H4 (cell line): ENCODE results near the gene XRCC1. TPM values are rescaled to one million over a fixed set of nuclear protein-coding genes. Genes with fewer than 3 reads are reported as not detected.
"Not testable (repeated sequence)": the region's sequence is repeated elsewhere in the genome, so short reads cannot be mapped to it uniquely, and the experiment has no call there.

ENCODE experiments used
- DNase-seq: peaks from one replicate; pipeline ENCODE4 v3.0.0-alpha.2; 2015; ENCODE audit warnings: low spot score
- total RNA-seq: library from RNA; depleted of rRNA; stranded (reverse); fragments of >200 nt; shearing (Covaris generic); gene quantifications from 2 replicates; pipeline ENCODE4 v1.2.3, GENCODE V29; 2014

XRCC1 gene
- total RNA-seq, 1 experiment from 2014 or later, result 31.0 TPM

DNA sequence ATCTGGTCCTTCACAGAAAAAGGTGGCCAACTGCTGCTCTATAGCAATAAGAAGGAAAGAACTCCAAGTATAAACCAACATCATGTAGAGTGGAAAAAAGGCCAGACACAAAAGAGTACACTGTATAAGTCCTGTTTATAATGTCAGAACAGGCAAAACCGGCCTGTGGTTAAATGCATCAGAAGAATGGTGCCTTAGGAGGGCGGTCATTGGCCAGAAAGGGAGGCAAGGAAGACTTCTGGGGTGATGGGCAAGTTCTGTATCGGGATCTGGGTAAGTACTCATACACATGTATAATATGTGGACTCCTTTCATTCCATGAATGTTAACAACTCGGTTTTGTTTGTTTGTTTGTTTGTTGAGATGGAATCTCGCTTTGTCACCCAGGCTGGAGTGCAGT, 52.4 kb downstream of the XRCC1 start:
- DNase-seq, result no peak

DNA sequence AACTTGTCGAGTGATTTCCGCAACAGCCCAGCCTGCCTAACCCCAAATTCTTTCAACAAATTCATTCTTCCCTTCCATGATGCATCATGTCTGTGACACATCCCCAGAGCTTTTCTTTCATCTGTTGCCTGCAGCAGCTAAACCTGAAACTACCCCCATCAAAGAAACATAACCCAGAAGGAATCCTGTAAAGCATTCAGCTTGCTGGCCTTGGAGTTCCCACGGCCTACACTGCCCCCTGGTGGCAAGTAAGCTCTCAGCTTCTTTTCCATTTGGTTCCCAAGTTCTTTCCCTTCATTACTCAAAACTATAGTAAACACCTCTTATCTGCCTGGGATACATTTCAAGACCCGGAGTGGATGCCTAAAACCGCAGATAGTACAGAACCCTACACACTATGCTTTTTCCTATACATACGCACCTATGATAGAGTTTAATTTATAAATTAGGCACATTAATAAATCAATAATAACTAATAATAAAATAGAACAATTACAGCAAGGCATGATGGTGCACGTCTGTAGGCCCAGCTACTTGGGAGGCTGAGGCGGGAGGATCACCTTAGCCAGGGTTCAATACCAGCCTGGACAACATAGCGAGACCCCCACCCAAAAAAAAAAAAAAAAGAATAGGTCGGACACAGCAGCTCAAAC, 55.8 kb downstream of the XRCC1 start:
- peak; percentile 86 for DNase-seq

- DNase-seq, result no peak
Observed at GRCh38 chr19:43518051-43518450, 57.3 kb downstream of the XRCC1 start.

GRCh38 chr19:43512399-43512798, 62.9 kb downstream of the XRCC1 start:
- DNase-seq, result not testable (repeated sequence)

- no peak for DNase-seq
Observed at GRCh38 chr19:43511324-43511723, 64.0 kb downstream of the XRCC1 start.

- no peak for DNase-seq
Observed at GRCh38 chr19:43510713-43511112, 64.6 kb downstream of the XRCC1 start.

- DNase-seq, result no peak
Observed at GRCh38 chr19:43507880-43508279, 67.4 kb downstream of the XRCC1 start.

- DNase-seq, result no peak
Observed at GRCh38 chr19:43506629-43507028, 68.7 kb downstream of the XRCC1 start.

- no peak for DNase-seq
Observed at GRCh38 chr19:43505941-43506340, 69.4 kb downstream of the XRCC1 start.

GRCh38 chr19:43505186-43505456, 70.2 kb downstream of the XRCC1 start:
- no peak for DNase-seq

- no peak for DNase-seq
Observed at GRCh38 chr19:43504426-43505185, 70.7 kb downstream of the XRCC1 start, which contains the start of gene PHLDB3. Gene PHLDB3 (minus strand): TSS chr19:43504746. CDS start chr19:43504118, 628 bp downstream.

- peak; percentile 87 for DNase-seq
Observed at GRCh38 chr19:43503501-43504425, 71.6 kb downstream of the XRCC1 start.

GRCh38 chr19:43502419-43502976, 72.8 kb downstream of the XRCC1 start:
- DNase-seq, result no peak

- DNase-seq, result no peak
Observed at GRCh38 chr19:43501661-43502418, 73.5 kb downstream of the XRCC1 start.

DNA sequence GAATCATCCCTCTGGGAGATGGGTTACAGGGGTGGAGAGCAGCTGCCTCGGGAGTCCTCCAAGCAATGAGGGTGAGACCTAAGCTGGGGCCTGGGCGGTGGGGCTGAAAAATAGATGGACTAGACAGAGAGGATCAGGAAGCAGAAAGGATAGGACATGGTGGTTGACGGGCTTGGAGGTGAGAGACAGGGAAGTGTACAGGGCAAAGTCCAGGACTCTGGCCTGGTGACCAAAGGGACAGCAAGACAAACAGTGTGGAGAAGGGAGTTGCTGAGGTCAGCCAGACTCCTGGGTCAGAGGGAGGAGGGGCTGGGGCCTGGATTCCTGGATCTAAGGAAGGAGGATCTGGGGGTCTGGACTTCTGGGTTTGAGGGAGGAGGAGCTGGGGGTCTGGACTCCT, 76.3 kb downstream of the XRCC1 start:
- DNase-seq, result no peak

- DNase-seq, result no peak
Observed at GRCh38 chr19:43498233-43498842, 77.0 kb downstream of the XRCC1 start.

- no peak for DNase-seq
Observed at GRCh38 chr19:43496960-43497359, 78.4 kb downstream of the XRCC1 start.

DNA sequence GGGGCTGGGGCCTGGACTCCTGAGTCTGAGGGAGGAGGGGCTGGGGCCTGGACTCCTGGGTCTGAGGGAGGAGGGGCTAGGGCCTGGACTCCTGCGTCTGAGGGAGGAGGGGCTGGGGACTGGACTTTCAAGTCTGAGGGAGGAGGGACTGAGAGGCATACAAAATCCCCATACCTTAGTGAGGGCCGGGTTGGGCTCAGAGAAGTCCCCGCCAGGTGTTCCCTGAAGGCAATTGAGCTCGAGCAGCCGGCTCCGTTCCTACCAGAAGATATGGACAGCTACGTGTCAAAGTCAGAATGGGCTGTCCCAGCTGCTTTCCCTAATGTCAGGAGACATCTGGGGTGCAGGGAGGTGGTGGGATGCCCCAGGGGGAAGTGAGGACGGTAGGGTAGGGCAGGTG, 80.2 kb downstream of the XRCC1 start:
- DNase-seq, result no peak
